Measurements from ENCODE around the gene CIZ1. TPM values are rescaled to one million over a fixed set of nuclear protein-coding genes. Genes with fewer than 3 reads are reported as not detected.

CIZ1 gene
- total RNA-seq, 1 donor from 2014 or later = 101 TPM

DNA sequence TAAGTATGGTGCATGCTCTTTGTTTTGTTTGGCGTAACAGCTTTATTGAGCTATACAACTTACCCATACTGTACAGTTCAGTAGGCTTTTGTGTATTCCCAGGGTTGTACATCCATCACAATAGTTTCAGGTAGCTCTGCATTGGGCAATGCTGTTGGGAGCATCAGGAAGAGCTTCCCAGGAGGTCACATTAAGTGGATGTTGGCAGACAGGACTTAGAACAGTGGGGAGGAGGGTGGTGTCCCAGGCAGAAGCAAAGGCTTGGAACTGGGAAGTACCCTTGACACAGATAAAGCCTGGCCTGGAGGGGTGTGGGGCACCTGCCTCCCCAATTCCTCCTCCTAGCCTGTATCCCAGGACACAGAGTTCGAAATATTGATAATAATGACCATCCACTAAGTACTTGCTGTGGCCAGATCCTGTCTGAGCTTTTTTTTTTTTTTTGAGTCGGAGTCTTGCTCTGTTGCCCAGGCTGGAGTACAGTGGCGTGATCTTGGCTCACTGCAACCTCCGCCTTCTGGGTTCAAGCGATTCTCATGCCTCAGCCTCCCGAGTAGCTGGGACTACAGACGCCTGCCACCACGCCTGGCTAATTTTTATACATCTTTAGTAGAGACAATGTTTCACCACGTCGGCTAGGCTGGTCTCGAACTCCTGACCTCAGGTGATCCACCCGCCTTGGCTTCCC, 30.0 kb downstream of the CIZ1 start:
- TF ChIP-seq POLR2A (IDR thresholded peaks at IDR 0.05) = no peak
- TF ChIP-seq POLR2AphosphoS5 (IDR thresholded peaks at IDR 0.05; ENCODE audit: insufficient read depth in 1 of 2, low read depth in 1 of 2) = no peak
- TF ChIP-seq, protein P1, sequence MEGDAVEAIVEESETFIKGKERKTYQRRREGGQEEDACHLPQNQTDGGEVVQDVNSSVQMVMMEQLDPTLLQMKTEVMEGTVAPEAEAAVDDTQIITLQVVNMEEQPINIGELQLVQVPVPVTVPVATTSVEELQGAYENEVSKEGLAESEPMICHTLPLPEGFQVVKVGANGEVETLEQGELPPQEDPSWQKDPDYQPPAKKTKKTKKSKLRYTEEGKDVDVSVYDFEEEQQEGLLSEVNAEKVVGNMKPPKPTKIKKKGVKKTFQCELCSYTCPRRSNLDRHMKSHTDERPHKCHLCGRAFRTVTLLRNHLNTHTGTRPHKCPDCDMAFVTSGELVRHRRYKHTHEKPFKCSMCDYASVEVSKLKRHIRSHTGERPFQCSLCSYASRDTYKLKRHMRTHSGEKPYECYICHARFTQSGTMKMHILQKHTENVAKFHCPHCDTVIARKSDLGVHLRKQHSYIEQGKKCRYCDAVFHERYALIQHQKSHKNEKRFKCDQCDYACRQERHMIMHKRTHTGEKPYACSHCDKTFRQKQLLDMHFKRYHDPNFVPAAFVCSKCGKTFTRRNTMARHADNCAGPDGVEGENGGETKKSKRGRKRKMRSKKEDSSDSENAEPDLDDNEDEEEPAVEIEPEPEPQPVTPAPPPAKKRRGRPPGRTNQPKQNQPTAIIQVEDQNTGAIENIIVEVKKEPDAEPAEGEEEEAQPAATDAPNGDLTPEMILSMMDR (IDR thresholded peaks at IDR 0.05) = no peak
- DNase-seq (ENCODE audit: extremely low spot score in 2 of 2) = no peak
- no peaks in the 10 kb centered on the region for H3K27me3 ChIP-seq
- no peaks in the 10 kb centered on the region for H3K9me3 ChIP-seq
- intact Hi-C loops (cut with DNase I) = no loop called here
- H3K36me3 ChIP-seq = peaks cover 0 to 38% of the 10 kb centered on the region in 2 donors
- peak overlapping the region in 1 of 2 donors; percentile 59 for H3K4me3 ChIP-seq
- no peak overlapping the region for H3K27ac ChIP-seq
- H3K4me1 ChIP-seq = peaks cover 27% of the 10 kb centered on the region

DNA sequence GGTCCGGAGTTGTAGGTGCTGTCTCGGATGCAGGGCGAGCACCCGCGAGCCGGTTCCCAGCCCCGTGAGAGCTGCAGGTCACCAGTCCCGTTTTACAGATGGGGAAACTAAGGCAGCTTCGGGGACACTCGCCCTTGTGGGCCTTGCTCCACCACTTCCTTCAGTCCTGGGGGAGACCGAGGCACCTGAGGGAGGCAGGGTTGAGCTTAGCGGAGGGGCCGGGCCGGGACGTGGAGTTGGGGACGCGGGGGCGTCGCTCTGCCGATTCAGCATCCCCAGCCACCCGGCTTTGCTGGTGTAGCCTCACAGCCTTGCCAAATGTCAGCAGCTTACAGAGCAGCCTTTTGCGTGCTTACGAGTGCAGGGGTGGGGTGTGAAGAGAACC, 30.8 kb downstream of the CIZ1 start:
- no peak for DNase-seq (ENCODE audit: extremely low spot score in 2 of 2)
- peak overlapping the region; percentile 59 to 66 for H3K4me3 ChIP-seq
- H3K27me3 ChIP-seq = no peaks in the 10 kb centered on the region
- H3K36me3 ChIP-seq = peaks cover 0 to 31% of the 10 kb centered on the region in 2 donors
- H3K4me1 ChIP-seq = peaks cover 27% of the 10 kb centered on the region
- H3K9me3 ChIP-seq = no peaks in the 10 kb centered on the region
- TF ChIP-seq POLR2AphosphoS5 (IDR thresholded peaks at IDR 0.05; ENCODE audit: insufficient read depth in 1 of 2, low read depth in 1 of 2) (no peak), POLR2A (IDR thresholded peaks at IDR 0.05) (no peak)
- TF ChIP-seq, protein P1 (IDR thresholded peaks at IDR 0.05) = no peak
- intact Hi-C loops (cut with DNase I) = no loop called here
- H3K27ac ChIP-seq = peak overlapping the region; percentile 31

DNA sequence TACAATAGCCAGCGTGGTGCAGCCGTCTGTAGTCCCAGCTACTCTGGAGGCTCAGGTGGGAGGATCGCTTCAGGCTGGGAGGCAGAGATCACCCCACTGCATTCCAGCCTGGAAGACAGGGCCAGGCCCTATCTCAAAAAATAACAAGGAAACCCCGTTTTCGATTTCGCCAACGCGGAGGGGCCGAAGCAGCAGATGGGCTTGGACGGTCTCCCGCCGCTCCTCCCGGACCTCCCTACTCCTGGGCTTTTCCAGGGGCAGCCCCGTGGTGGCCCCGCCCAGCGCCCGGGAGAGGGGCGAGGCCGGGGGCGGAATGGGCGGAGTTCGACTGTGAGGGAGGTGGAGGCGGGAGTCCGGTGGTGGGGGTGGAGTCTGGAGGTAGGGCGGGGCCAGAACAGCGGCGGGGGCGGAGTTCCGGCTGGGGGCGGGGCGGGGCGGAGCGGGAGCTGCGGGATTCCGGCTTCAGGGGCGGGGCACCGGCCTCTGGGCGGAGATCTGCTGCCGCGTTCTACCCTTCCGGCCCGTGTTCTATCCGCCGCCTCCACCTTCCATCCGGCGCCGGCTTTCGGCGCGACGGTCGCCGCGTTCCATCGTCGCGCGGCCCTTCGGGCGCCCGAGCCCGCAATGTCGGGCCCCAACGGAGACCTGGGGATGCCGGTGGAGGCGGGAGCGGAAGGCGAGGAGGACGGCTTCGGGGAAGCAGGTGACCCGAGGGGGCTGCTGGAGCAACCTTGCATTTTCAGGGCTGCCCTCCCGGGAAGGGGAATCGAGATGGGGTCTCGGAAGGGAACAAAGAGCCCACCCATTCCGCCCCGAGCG, 31.4 kb downstream of the CIZ1 start, which contains the start of gene BBLN:
Gene BBLN, plus strand, starts transcription at position 482 of the 819 bp plus-strand sequence. Its CDS starts 143 bp downstream, at position 625.
- peaks cover 27% of the 10 kb centered on the region for H3K4me1 ChIP-seq
- peak within 1 kb of the TSS; percentile 68 for H3K27ac ChIP-seq
- peaks cover 0 to 25% of the 10 kb centered on the region in 2 donors for H3K36me3 ChIP-seq
- peak within 1 kb of the TSS; percentile 59 to 66 for H3K4me3 ChIP-seq
- intact Hi-C loops (cut with DNase I) = no loop called here
- no peaks in the 10 kb centered on the region for H3K27me3 ChIP-seq
- no peaks in the 10 kb centered on the region for H3K9me3 ChIP-seq
- peak in 1 of 2 donors; percentile 96 for DNase-seq (ENCODE audit: extremely low spot score in 2 of 2)
- TF ChIP-seq POLR2AphosphoS5 (IDR thresholded peaks at IDR 0.05; ENCODE audit: insufficient read depth in 1 of 2, low read depth in 1 of 2) (peak; percentile 72 to 80), POLR2A (IDR thresholded peaks at IDR 0.05) (peak in 1 of 2 donors; percentile 39)
- TF ChIP-seq, protein P1 (IDR thresholded peaks at IDR 0.05) = no peak

- DNase-seq (ENCODE audit: extremely low spot score in 2 of 2) = no peak
- TF ChIP-seq, protein P1 (IDR thresholded peaks at IDR 0.05) = no peak
- TF ChIP-seq POLR2AphosphoS5 (IDR thresholded peaks at IDR 0.05; ENCODE audit: insufficient read depth in 1 of 2, low read depth in 1 of 2) (no peak), POLR2A (IDR thresholded peaks at IDR 0.05) (no peak)
- Histone ChIP-seq H3K4me1 (peaks cover 27% of the 10 kb centered on the region), H3K4me3 (peak overlapping the region; percentile 59 to 62), H3K9me3 (no peaks in the 10 kb centered on the region), H3K27me3 (no peaks in the 10 kb centered on the region), H3K27ac (peak overlapping the region; percentile 68), H3K36me3 (peaks cover 0 to 19% of the 10 kb centered on the region in 2 donors)
- intact Hi-C loops (cut with DNase I) = no loop called here
Measured at GRCh38 chr9:128159522-128159783, 31.9 kb downstream of the CIZ1 start.

All from vagina (tissue), 2 donors.